Lung microvascular endothelial cell (primary cell): ENCODE data around the gene WBP2. TPM values are rescaled to one million over a fixed set of nuclear protein-coding genes. Genes with fewer than 3 reads are reported as not detected.
"Not testable (repeated sequence)": the region's sequence is repeated elsewhere in the genome, so short reads cannot be mapped to it uniquely, and the experiment has no call there.

ENCODE experiments used
- DNase-seq, 2 donors: peaks; one replicate each; pipeline versions ENCODE4 v3.0.0 to v3.0.0-alpha.2; 2010; ENCODE audit warnings: low read depth in 2 of 2
- total RNA-seq: library from RNA; depleted of rRNA; stranded (reverse); fragments of >200 nt; gene quantifications from 2 replicates; pipeline ENCODE4 v1.2.1, GENCODE V29; 2014

The WBP2 gene
- total RNA-seq, 1 donor from 2014 or later, result 24.4 TPM

- DNase-seq, result no peak
Observed at GRCh38 chr17:75814021-75814395, 41.1 kb downstream of the WBP2 start.

DNA sequence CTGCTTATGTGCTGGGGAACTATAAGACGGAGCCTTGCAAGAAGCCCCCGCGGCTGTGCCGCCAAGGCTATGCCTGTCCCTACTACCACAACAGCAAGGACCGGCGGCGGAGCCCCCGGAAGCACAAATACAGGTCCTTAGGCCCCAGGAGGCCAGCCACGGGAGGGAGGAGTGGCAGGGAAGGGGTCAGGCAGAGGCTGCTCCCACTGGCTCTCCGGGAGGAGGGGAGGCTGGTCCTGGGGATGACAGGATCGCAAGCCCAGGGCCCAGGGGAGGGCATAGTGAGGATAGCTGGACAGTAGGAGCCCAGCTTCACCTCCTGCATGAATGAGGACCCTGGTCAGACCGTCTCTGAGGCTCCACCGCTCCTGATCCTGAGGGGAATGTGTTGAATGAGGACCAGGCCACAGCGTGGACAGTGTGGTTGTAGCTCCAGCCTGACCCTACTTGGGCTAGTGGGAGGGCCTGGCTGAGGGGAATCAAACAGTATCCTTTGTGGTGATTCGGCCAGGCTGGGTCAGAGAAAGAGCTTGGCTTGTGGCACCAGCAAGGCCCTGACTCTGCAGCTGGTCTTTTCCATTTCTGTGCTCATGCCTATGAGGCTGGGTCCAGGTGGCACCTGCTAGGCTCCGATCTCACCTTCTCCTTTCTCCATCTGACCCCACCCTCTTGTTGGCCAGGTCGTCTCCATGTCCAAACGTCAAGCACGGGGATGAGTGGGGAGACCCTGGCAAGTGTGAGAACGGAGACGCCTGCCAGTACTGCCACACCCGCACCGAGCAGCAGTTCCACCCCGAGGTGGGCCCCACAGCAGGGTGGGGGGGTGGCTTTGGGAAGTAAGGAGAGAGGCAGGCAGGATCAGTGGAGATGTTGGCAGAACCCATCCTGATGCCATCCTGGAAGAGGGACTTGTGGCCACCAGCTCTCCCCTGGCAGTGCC is 41.8 kb downstream of the WBP2 start:
- DNase-seq, result no peak

GRCh38 chr17:75812096-75813013 is 42.8 kb downstream of the WBP2 start:
- no peak for DNase-seq

DNA sequence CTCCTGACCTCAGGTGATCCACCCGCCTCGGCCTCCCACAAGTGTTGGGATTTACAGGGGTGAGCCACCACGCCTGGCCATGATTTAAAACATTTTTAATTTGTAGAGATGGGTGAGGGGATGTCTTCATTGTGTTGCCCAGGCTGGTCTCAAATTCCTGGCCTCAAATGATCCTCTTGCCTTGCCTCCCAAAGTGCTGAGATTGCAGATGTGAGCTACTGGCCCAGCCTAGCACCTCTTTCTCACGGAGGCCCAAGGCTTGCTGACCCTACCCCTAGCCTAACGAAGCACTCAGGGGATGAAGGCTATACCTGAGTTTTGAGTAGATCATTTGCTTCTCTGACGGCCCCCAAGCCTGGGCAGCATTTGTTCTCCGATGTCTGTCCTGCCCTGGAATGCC is 44.0 kb downstream of the WBP2 start:
- DNase-seq, result no peak

GRCh38 chr17:75810756-75811155 is 44.4 kb downstream of the WBP2 start:
- DNase-seq, result not testable (repeated sequence)

GRCh38 chr17:75810216-75810615 is 44.9 kb downstream of the WBP2 start:
- no peak for DNase-seq

DNA sequence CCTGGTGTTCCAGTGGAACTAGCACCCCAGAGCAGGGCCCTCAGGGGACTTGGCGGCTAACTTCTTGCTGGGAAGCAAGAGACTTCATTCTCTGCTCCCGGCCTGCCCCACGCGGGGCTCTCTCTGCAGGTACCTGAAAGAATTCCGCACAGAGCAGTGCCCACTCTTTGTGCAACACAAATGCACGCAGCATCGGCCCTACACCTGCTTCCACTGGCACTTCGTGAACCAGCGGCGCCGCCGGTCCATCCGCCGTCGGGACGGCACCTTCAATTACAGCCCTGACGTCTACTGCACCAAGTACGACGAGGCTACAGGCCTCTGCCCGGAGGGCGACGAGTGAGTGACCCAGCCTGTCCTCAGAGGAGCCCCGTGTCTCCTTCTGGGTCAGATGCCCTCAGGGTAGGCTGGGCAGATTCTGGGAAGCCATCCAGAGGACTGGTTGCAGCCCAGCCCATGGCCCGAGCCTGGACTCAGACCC is 45.5 kb downstream of the WBP2 start:
- no peak for DNase-seq

DNA sequence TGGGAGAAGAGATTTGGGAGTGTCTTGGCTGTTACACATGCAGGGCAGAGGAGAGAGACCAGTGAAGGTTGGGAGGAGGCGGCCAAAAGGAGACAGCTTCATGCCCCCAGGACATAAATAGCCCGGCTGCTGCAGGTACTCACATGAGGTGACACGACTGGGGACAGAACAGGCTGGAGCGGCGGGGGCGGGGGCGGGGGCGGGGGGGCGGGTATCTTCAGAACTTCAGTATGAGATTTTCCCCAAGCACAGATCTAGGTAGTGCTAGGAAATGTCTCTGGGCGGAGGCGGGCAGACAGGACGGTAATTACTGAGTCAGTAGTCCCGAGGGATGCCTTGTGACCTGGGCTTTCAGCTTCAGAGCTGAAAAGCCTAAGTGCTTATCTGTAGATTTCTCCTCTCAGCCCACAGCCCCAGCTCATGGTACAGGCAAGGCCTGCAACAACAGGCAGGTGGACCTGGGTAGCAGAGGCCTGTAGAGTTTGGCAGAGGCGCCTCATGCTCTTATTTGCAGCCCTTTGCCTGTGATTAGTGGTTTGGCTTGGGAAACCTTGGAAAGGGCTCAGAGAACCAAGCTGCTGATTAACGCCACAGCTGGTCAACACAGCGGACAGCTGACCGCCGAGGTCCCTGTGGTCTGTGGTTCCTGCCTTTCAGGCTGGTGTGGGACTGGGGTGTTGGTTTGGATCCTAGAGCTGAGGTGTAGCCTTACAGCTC is 46.1 kb downstream of the WBP2 start:
- no peak for DNase-seq

- DNase-seq, result no peak
Observed at GRCh38 chr17:75808549-75808904, 46.6 kb downstream of the WBP2 start.

GRCh38 chr17:75807861-75808260 is 47.3 kb downstream of the WBP2 start:
- DNase-seq, result no peak

- no peak for DNase-seq
Observed at GRCh38 chr17:75806822-75807500, 48.2 kb downstream of the WBP2 start.

- DNase-seq, result no peak
Observed at GRCh38 chr17:75803883-75804282, 51.3 kb downstream of the WBP2 start.

DNA sequence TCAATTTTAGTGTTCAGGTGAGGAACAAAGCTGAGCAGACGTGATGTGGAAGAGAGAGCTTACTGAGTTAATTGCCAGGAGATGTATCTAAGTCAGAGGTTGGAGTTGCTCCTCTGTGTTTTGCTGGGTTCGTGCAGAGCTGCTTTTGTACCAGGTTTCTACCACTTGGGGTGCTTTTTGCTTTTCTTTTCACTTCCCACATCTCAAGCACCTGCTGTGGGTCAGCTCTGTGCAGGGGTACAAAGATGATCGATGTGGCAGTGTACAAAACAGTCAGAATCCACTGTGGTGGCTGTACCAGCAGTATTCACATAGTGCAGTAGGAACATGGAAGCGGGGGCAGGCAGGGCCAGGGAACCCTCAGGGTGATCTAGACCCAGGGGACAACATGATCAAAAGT is 55.7 kb downstream of the WBP2 start:
- DNase-seq, result no peak

GRCh38 chr17:75795820-75796607 is 59.1 kb downstream of the WBP2 start:
- no peak for DNase-seq

Other genes with a start within 250 kb of the WBP2 start
- not detected in 2 replicates for gene SMIM5, start 221.9 kb downstream of the WBP2 start, total RNA-seq
- 9.6 and 15.7 TPM in 2 replicates for gene RECQL5, start 188.2 kb downstream of the WBP2 start, total RNA-seq
- 36.8 and 43.7 TPM in 2 replicates for gene SAP30BP, start 188.0 kb downstream of the WBP2 start, total RNA-seq
- 17.7 and 29.0 TPM in 2 replicates for gene ITGB4, start 133.9 kb downstream of the WBP2 start, total RNA-seq
- 101 TPM in 2 replicates for gene GALK1, start 90.1 kb downstream of the WBP2 start, total RNA-seq
- 5.2 and 9.1 TPM in 2 replicates for gene UNK, start 70.5 kb downstream of the WBP2 start, total RNA-seq
- 3.8 and 5.2 TPM in 2 replicates for gene UNC13D, start 10.9 kb downstream of the WBP2 start, total RNA-seq
- gene TRIM47, start 23.2 kb upstream of the WBP2 start, total RNA-seq, result 42.7 and 56.9 TPM in 2 replicates
- 16.3 and 17.7 TPM in 2 replicates for gene TRIM65, start 41.6 kb upstream of the WBP2 start, total RNA-seq
- gene MRPL38, start 49.5 kb upstream of the WBP2 start, total RNA-seq, result 26.8 and 28.2 TPM in 2 replicates
- gene FBF1, start 85.7 kb upstream of the WBP2 start, total RNA-seq, result 3.1 and 3.8 TPM in 2 replicates
- 35.7 and 50.2 TPM in 2 replicates for gene ACOX1, start 123.8 kb upstream of the WBP2 start, total RNA-seq
- 16.1 and 20.0 TPM in 2 replicates for gene TEN1, start 123.9 kb upstream of the WBP2 start, total RNA-seq
- 0.22 and 0.79 TPM in 2 replicates for gene CDK3, start 145.5 kb upstream of the WBP2 start, total RNA-seq
- not detected in 2 replicates for gene EVPL, start 172.0 kb upstream of the WBP2 start, total RNA-seq
- gene SRP68, start 217.2 kb upstream of the WBP2 start, total RNA-seq, result 20.0 and 21.4 TPM in 2 replicates
- gene GALR2, start 219.4 kb upstream of the WBP2 start, total RNA-seq, result under 0.01 and 0.20 TPM in 2 replicates
- gene ZACN, start 223.8 kb upstream of the WBP2 start, total RNA-seq, result not detected in 2 replicates
- 55.4 and 74.0 TPM in 2 replicates for gene EXOC7, start 248.5 kb upstream of the WBP2 start, total RNA-seq